ENCODE results near the gene BRD8.
"Not testable (repeated sequence)": the region's sequence is repeated elsewhere in the genome, so short reads cannot be mapped to it uniquely, and the experiment has no call there.

Gene BRD8

GRCh38 chr5:138178516-138179276, at the start of gene BRD8, which contains the start of gene KIF20A:
Gene BRD8, minus strand, starts transcription at chr5:138178630. Its CDS starts 16 bp downstream, at chr5:138178614.
Gene KIF20A, plus strand, starts transcription at chr5:138179112. Its CDS starts 569 bp downstream, at chr5:138179681.
- peak; percentile 91 for DNase-seq (ENCODE audit: low spot score)
- no peak within 1 kb of the TSS for H3K4me3 Mint-ChIP-seq
- no peaks in the 10 kb centered on the region for H3K27me3 Mint-ChIP-seq (ENCODE audit: low read depth)
- peaks cover 46% of the 10 kb centered on the region for H3K36me3 Mint-ChIP-seq (ENCODE audit: low read depth)
- peaks cover 18% of the 10 kb centered on the region for H3K4me1 Mint-ChIP-seq (ENCODE audit: low read depth)
- no peaks in the 10 kb centered on the region for H3K9me3 Mint-ChIP-seq
- no peak within 1 kb of the TSS for H3K27ac Mint-ChIP-seq

GRCh38 chr5:138226910-138227309, 48.5 kb upstream of the BRD8 start:
- no peak overlapping the region for H3K27ac Mint-ChIP-seq

GRCh38 chr5:138224712-138225111, 46.3 kb upstream of the BRD8 start:
- Mint-ChIP-seq H3K4me3 (no peak overlapping the region), H3K27me3 (ENCODE audit: low read depth) (peaks cover 20% of the 10 kb centered on the region), H3K9me3 (peaks cover 6% of the 10 kb centered on the region), H3K36me3 (ENCODE audit: low read depth) (no peaks in the 10 kb centered on the region), H3K4me1 (ENCODE audit: low read depth) (peaks cover 5% of the 10 kb centered on the region), H3K27ac (no peak overlapping the region)
- DNase-seq (ENCODE audit: low spot score) = no peak

More at GRCh38 chr5:138226910-138227309, 48.5 kb upstream of the BRD8 start:
- Mint-ChIP-seq H3K36me3 (ENCODE audit: low read depth) (no peaks in the 10 kb centered on the region), H3K4me3 (no peak overlapping the region), H3K9me3 (peaks cover 6% of the 10 kb centered on the region), H3K4me1 (ENCODE audit: low read depth) (peaks cover 5% of the 10 kb centered on the region), H3K27me3 (ENCODE audit: low read depth) (peaks cover 23% of the 10 kb centered on the region)
- no peak for DNase-seq (ENCODE audit: low spot score)

GRCh38 chr5:138223532-138223931, 45.1 kb upstream of the BRD8 start:
- no peak overlapping the region for H3K27ac Mint-ChIP-seq
- no peak overlapping the region for H3K4me3 Mint-ChIP-seq
- no peaks in the 10 kb centered on the region for H3K36me3 Mint-ChIP-seq (ENCODE audit: low read depth)
- H3K9me3 Mint-ChIP-seq = peaks cover 6% of the 10 kb centered on the region
- no peak for DNase-seq (ENCODE audit: low spot score)
- peaks cover 21% of the 10 kb centered on the region for H3K27me3 Mint-ChIP-seq (ENCODE audit: low read depth)
- peaks cover 5% of the 10 kb centered on the region for H3K4me1 Mint-ChIP-seq (ENCODE audit: low read depth)

- no peaks in the 10 kb centered on the region for H3K9me3 Mint-ChIP-seq
- peaks cover 5% of the 10 kb centered on the region for H3K36me3 Mint-ChIP-seq (ENCODE audit: low read depth)
- no peak overlapping the region for H3K27ac Mint-ChIP-seq
- no peak for DNase-seq (ENCODE audit: low spot score)
- H3K4me3 Mint-ChIP-seq = no peak overlapping the region
- peaks cover 10% of the 10 kb centered on the region for H3K4me1 Mint-ChIP-seq (ENCODE audit: low read depth)
- H3K27me3 Mint-ChIP-seq (ENCODE audit: low read depth) = peaks cover 3% of the 10 kb centered on the region
These were observed 38.4 kb upstream of the BRD8 start for GRCh38 chr5:138216799-138217198.

GRCh38 chr5:138213161-138214029, 35.0 kb upstream of the BRD8 start, which contains the start of gene CDC23:
Gene CDC23, minus strand, starts transcription at chr5:138213323. Its CDS starts 11 bp downstream, at chr5:138213312.
- Mint-ChIP-seq H3K27ac (peak within 1 kb of the TSS; percentile 97), H3K4me1 (ENCODE audit: low read depth) (peaks cover 18% of the 10 kb centered on the region), H3K27me3 (ENCODE audit: low read depth) (no peaks in the 10 kb centered on the region), H3K36me3 (ENCODE audit: low read depth) (peaks cover 9% of the 10 kb centered on the region), H3K4me3 (peak within 1 kb of the TSS; percentile 99), H3K9me3 (no peaks in the 10 kb centered on the region)
- peak; percentile 91 for DNase-seq (ENCODE audit: low spot score)

GRCh38 chr5:138212828-138213160, 34.4 kb upstream of the BRD8 start:
- Mint-ChIP-seq H3K4me1 (ENCODE audit: low read depth) (peaks cover 20% of the 10 kb centered on the region), H3K27ac (peak overlapping the region; percentile 97), H3K27me3 (ENCODE audit: low read depth) (no peaks in the 10 kb centered on the region), H3K4me3 (peak overlapping the region; percentile 99), H3K36me3 (ENCODE audit: low read depth) (peaks cover 12% of the 10 kb centered on the region), H3K9me3 (no peaks in the 10 kb centered on the region)
- DNase-seq (ENCODE audit: low spot score) = no peak

- Mint-ChIP-seq H3K36me3 (ENCODE audit: low read depth) (peaks cover 12% of the 10 kb centered on the region), H3K27ac (peak overlapping the region; percentile 26), H3K27me3 (ENCODE audit: low read depth) (no peaks in the 10 kb centered on the region), H3K9me3 (no peaks in the 10 kb centered on the region), H3K4me3 (peak overlapping the region; percentile 66), H3K4me1 (ENCODE audit: low read depth) (peaks cover 20% of the 10 kb centered on the region)
- no peak for DNase-seq (ENCODE audit: low spot score)
These were observed 32.6 kb upstream of the BRD8 start for GRCh38 chr5:138210985-138211384.

GRCh38 chr5:138193859-138194258, 15.4 kb upstream of the BRD8 start:
- not testable (repeated sequence) for H3K9me3 Mint-ChIP-seq; H3K4me1 Mint-ChIP-seq (ENCODE audit: low read depth); DNase-seq (ENCODE audit: low spot score); H3K27ac Mint-ChIP-seq; H3K4me3 Mint-ChIP-seq; H3K27me3 Mint-ChIP-seq (ENCODE audit: low read depth)
- H3K36me3 Mint-ChIP-seq (ENCODE audit: low read depth) = peaks cover 28% of the 10 kb centered on the region

- H3K36me3 Mint-ChIP-seq (ENCODE audit: low read depth) = peaks cover 27% of the 10 kb centered on the region
- no peak overlapping the region for H3K27ac Mint-ChIP-seq
- H3K27me3 Mint-ChIP-seq (ENCODE audit: low read depth) = no peaks in the 10 kb centered on the region
- no peaks in the 10 kb centered on the region for H3K9me3 Mint-ChIP-seq
- DNase-seq (ENCODE audit: low spot score) = no peak
- H3K4me1 Mint-ChIP-seq (ENCODE audit: low read depth) = no peaks in the 10 kb centered on the region
- no peak overlapping the region for H3K4me3 Mint-ChIP-seq
These were observed 14.4 kb upstream of the BRD8 start for GRCh38 chr5:138192826-138193225.

- no peaks in the 10 kb centered on the region for H3K9me3 Mint-ChIP-seq
- no peaks in the 10 kb centered on the region for H3K27me3 Mint-ChIP-seq (ENCODE audit: low read depth)
- no peak overlapping the region for H3K27ac Mint-ChIP-seq
- H3K4me1 Mint-ChIP-seq (ENCODE audit: low read depth) = no peaks in the 10 kb centered on the region
- no peak overlapping the region for H3K4me3 Mint-ChIP-seq
- peaks cover 55% of the 10 kb centered on the region for H3K36me3 Mint-ChIP-seq (ENCODE audit: low read depth)
- no peak for DNase-seq (ENCODE audit: low spot score)
These were observed 10.2 kb upstream of the BRD8 start for GRCh38 chr5:138188626-138189025.

GRCh38 chr5:138186002-138186447, 7.6 kb upstream of the BRD8 start:
- DNase-seq (ENCODE audit: low spot score) = no peak
- peaks cover 71% of the 10 kb centered on the region for H3K36me3 Mint-ChIP-seq (ENCODE audit: low read depth)
- no peak overlapping the region for H3K27ac Mint-ChIP-seq
- H3K4me3 Mint-ChIP-seq = no peak overlapping the region
- H3K4me1 Mint-ChIP-seq (ENCODE audit: low read depth) = peaks cover 3% of the 10 kb centered on the region
- H3K27me3 Mint-ChIP-seq (ENCODE audit: low read depth) = no peaks in the 10 kb centered on the region
- H3K9me3 Mint-ChIP-seq = no peaks in the 10 kb centered on the region

GRCh38 chr5:138182808-138183207, 4.4 kb upstream of the BRD8 start:
- H3K9me3 Mint-ChIP-seq = no peaks in the 10 kb centered on the region
- no peaks in the 10 kb centered on the region for H3K27me3 Mint-ChIP-seq (ENCODE audit: low read depth)
- no peak overlapping the region for H3K27ac Mint-ChIP-seq
- H3K36me3 Mint-ChIP-seq (ENCODE audit: low read depth) = peaks cover 67% of the 10 kb centered on the region
- no peak for DNase-seq (ENCODE audit: low spot score)
- peaks cover 15% of the 10 kb centered on the region for H3K4me1 Mint-ChIP-seq (ENCODE audit: low read depth)
- no peak overlapping the region for H3K4me3 Mint-ChIP-seq

GRCh38 chr5:138180841-138181240, 2.4 kb upstream of the BRD8 start:
- DNase-seq (ENCODE audit: low spot score) = no peak
- no peak overlapping the region for H3K27ac Mint-ChIP-seq
- peaks cover 18% of the 10 kb centered on the region for H3K4me1 Mint-ChIP-seq (ENCODE audit: low read depth)
- H3K27me3 Mint-ChIP-seq (ENCODE audit: low read depth) = no peaks in the 10 kb centered on the region
- H3K9me3 Mint-ChIP-seq = no peaks in the 10 kb centered on the region
- peaks cover 58% of the 10 kb centered on the region for H3K36me3 Mint-ChIP-seq (ENCODE audit: low read depth)
- H3K4me3 Mint-ChIP-seq = no peak overlapping the region

Data from T-helper 2 cell treated with Interferon-gamma antibody and Interleukin-4, amounts not matched to agents 5 μg/mL and 100 μg/mL, for 36 hours (primary cell).